HEK293 (cell line): ENCODE measurements around the gene SCFD2.

Source experiments
- GLI2 ChIP-seq: fragments of 450-650 bp; formaldehyde crosslinking; IDR thresholded peaks from 2 replicates; pipeline ENCODE4; 2017; ENCODE audit warnings: missing biosample characterization, missing genetic modification characterization, low read depth, borderline replicate concordance
- ZBTB7A ChIP-seq: fragments of 450-650 bp; formaldehyde crosslinking; IDR thresholded peaks from 2 replicates; pipeline ENCODE4 v1.5.1; 2016; ENCODE audit warnings: low read depth, missing biosample characterization, missing genetic modification characterization
- ZNF155 ChIP-seq: fragments of 450-650 bp; formaldehyde crosslinking; IDR thresholded peaks from 2 replicates; pipeline ENCODE4 v1.5.1; 2016; ENCODE audit warnings: missing biosample characterization, missing genetic modification characterization
- ZNF211 ChIP-seq: fragments of 450-650 bp; formaldehyde crosslinking; IDR thresholded peaks from 2 replicates; pipeline ENCODE4 v1.5.1; 2016; ENCODE audit warnings: low read depth, missing biosample characterization, missing genetic modification characterization
- ZNF221 ChIP-seq: fragments of 450-650 bp; formaldehyde crosslinking; IDR thresholded peaks from 2 replicates; pipeline ENCODE4 v1.5.1; 2017; ENCODE audit warnings: missing biosample characterization, missing genetic modification characterization, borderline replicate concordance
- ZNF24 ChIP-seq: fragments of 450-650 bp; formaldehyde crosslinking; IDR thresholded peaks from 2 replicates; pipeline ENCODE4 v1.5.1; 2016; ENCODE audit warnings: missing biosample characterization, missing genetic modification characterization
- ZNF514 ChIP-seq: fragments of 450-650 bp; formaldehyde crosslinking; IDR thresholded peaks from 2 replicates; pipeline ENCODE4 v1.5.1; 2016; ENCODE audit warnings: missing biosample characterization, missing genetic modification characterization
- ZNF558 ChIP-seq: fragments of 450-650 bp; formaldehyde crosslinking; IDR thresholded peaks from 2 replicates; pipeline ENCODE4 v1.5.1; 2016; ENCODE audit warnings: missing biosample characterization, missing genetic modification characterization
- TF ChIP-seq, protein P1 (sequence below): fragments of 450-650 bp; formaldehyde crosslinking; IDR thresholded peaks from 2 replicates; pipeline ENCODE4 v1.5.1; 2016; ENCODE audit warnings: missing biosample characterization, missing genetic modification characterization
- TF ChIP-seq, protein P2 (sequence below): fragments of 450-650 bp; formaldehyde crosslinking; IDR thresholded peaks from 2 replicates; pipeline ENCODE4 v1.5.1; 2016; ENCODE audit warnings: missing biosample characterization, missing genetic modification characterization, low read depth

DNA sequence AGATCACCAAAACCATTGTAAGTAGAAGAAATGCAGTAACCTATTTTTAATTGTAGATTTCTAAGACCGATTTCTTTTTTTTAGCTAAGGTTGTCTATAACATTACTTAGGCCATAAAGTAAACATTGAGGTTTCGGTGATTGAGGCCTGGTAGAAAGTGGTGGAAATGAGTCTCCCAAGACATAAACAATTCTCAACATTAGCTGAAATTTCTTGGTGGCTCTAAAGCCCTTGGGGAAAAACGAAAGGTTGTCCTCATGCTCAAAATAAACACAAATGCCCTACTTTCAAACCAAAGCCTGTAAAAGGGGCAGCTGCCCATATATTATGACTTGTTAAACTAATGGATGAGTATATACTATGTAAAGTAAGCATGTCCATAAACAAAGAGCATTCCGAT lies 98.8 kb downstream of the SCFD2 start:
- TF ChIP-seq, protein P1, sequence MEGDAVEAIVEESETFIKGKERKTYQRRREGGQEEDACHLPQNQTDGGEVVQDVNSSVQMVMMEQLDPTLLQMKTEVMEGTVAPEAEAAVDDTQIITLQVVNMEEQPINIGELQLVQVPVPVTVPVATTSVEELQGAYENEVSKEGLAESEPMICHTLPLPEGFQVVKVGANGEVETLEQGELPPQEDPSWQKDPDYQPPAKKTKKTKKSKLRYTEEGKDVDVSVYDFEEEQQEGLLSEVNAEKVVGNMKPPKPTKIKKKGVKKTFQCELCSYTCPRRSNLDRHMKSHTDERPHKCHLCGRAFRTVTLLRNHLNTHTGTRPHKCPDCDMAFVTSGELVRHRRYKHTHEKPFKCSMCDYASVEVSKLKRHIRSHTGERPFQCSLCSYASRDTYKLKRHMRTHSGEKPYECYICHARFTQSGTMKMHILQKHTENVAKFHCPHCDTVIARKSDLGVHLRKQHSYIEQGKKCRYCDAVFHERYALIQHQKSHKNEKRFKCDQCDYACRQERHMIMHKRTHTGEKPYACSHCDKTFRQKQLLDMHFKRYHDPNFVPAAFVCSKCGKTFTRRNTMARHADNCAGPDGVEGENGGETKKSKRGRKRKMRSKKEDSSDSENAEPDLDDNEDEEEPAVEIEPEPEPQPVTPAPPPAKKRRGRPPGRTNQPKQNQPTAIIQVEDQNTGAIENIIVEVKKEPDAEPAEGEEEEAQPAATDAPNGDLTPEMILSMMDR (tag by site-specific recombination): no peak
- no peak for TF ChIP-seq ZNF211
- TF ChIP-seq, protein P2, sequence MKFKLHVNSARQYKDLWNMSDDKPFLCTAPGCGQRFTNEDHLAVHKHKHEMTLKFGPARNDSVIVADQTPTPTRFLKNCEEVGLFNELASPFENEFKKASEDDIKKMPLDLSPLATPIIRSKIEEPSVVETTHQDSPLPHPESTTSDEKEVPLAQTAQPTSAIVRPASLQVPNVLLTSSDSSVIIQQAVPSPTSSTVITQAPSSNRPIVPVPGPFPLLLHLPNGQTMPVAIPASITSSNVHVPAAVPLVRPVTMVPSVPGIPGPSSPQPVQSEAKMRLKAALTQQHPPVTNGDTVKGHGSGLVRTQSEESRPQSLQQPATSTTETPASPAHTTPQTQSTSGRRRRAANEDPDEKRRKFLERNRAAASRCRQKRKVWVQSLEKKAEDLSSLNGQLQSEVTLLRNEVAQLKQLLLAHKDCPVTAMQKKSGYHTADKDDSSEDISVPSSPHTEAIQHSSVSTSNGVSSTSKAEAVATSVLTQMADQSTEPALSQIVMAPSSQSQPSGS (tag by site-specific recombination): no peak
- no peak for TF ChIP-seq ZNF514 (tag by site-specific recombination)
- no peak for TF ChIP-seq ZNF221 (tag by site-specific recombination)
- no peak for TF ChIP-seq ZNF155 (tag by site-specific recombination)
- no peak for TF ChIP-seq ZNF558 (tag by site-specific recombination)
- TF ChIP-seq ZBTB7A (tag by site-specific recombination): no peak
- no peak for TF ChIP-seq GLI2 (tag by site-specific recombination)
- no peak for TF ChIP-seq ZNF24
